ENCODE results near the gene CDK5RAP2.

GRCh38 chr9:120343416-120343815, 236.6 kb downstream of the CDK5RAP2 start:
- no peak for TF ChIP-seq EZH2phosphoT487 (IDR thresholded peaks at IDR 0.05; ENCODE audit: insufficient read depth, low read depth)
- no peak for TF ChIP-seq EZH2 (IDR thresholded peaks at IDR 0.05; ENCODE audit: insufficient read depth, poor library complexity, severe bottlenecking)
